Spleen (tissue), 11 donors: ENCODE data around the gene ACTN2. TPM values are rescaled to one million over a fixed set of nuclear protein-coding genes. Genes with fewer than 3 reads are reported as not detected.

ENCODE experiments used
- DNase-seq: peaks from one replicate; pipeline ENCODE4 v3.0.0-alpha.2; 2020
- H3K27ac ChIP-seq, 8 donors: fragments of 200-600 bp; sonication (generic) in 7 of 8; 1 replicate in 4 of 8; 2 replicates in 4 of 8; pipeline versions ENCODE4 v1.5.0 to v1.8.0; 2016 to 2021; ENCODE audit warnings: inconsistent platforms in 4 of 8, mild to moderate bottlenecking in 4 of 8, moderate library complexity in 1 of 8
- H3K27me3 ChIP-seq, 7 donors: fragments of 200-600 bp; sonication (generic) in 6 of 7; replicated peaks in 1 of 7; 1 replicate in 4 of 7; 2 replicates in 3 of 7; pipeline versions ENCODE4 v1.5.0 to v1.8.0; 2016 to 2021; ENCODE audit warnings: inconsistent platforms in 3 of 7, mild to moderate bottlenecking in 1 of 7
- H3K36me3 ChIP-seq, 6 donors: fragments of 200-600 bp; sonication (generic) in 5 of 6; 1 replicate in 4 of 6; 2 replicates in 2 of 6; pipeline versions ENCODE4 v1.5.0 to v1.8.0; 2016 to 2021; ENCODE audit warnings: inconsistent platforms in 2 of 6
- H3K4me1 ChIP-seq, 6 donors: fragments of 200-600 bp; sonication (generic) in 5 of 6; 1 replicate in 3 of 6; 2 replicates in 3 of 6; pipeline versions ENCODE4 v1.5.0 to v1.8.0; 2016 to 2021; ENCODE audit warnings: inconsistent platforms in 3 of 6
- H3K4me3 ChIP-seq, 8 donors: fragments of 200-600 bp; sonication (generic) in 7 of 8; 1 replicate in 4 of 8; 2 replicates in 4 of 8; pipeline versions ENCODE4 v1.5.0 to v1.8.0; 2016 to 2021; ENCODE audit warnings: inconsistent platforms in 4 of 8, mild to moderate bottlenecking in 4 of 8, moderate library complexity in 2 of 8
- H3K9me3 ChIP-seq, 8 donors: fragments of 200-600 bp; sonication (generic) in 7 of 8; 1 replicate in 4 of 8; 2 replicates in 4 of 8; pipeline versions ENCODE4 v1.5.0 to v1.8.0; 2016 to 2021; ENCODE audit warnings: inconsistent platforms in 4 of 8
- CTCF ChIP-seq, 11 experiments: fragments of 200-600 bp in 7 of 11; fragments of 450-650 bp in 4 of 11; sonication (generic) in 4 of 11; IDR thresholded peaks in 8 of 11; conservative IDR thresholded peaks in 3 of 11; 1 replicate in 7 of 11; 2 replicates in 4 of 11; pipeline versions ENCODE4 v1.4.0 to v1.8.0; 2016 to 2021; ENCODE audit warnings: antibody characterized with exemption in 11 of 11, inconsistent platforms in 4 of 11, mild to moderate bottlenecking in 1 of 11
- POLR2A ChIP-seq, 3 donors: fragments of 450-650 bp; IDR thresholded peaks; one replicate each; pipeline ENCODE4 v1.5.1; 2017; ENCODE audit warnings: antibody characterized with exemption in 3 of 3, mild to moderate bottlenecking in 1 of 3
- POLR2AphosphoS5 ChIP-seq, 3 donors: sonication (generic); formaldehyde crosslinking; IDR thresholded peaks; one replicate each; pipeline ENCODE4 v1.5.1; 2017; ENCODE audit warnings: antibody characterized with exemption in 3 of 3
- WGBS, 5 donors: extraction: QIAGEN DNeasy Blood & Tissue Kit in 3 of 5; methylation state at CpG; one replicate each; pipeline versions ENCODE4 v1.1.5 to v1.1.7; 2013 to 2018; 5-methylcytosine and 5-hydroxymethylcytosine counted together
- intact Hi-C: fragments of 100-400 bp; cut with DNase I; formaldehyde crosslinking; loops from one replicate; pipeline ENCODE4 v1.15.0; 2023; ENCODE audit warnings: low total_unique reads
- polyA plus RNA-seq, 3 donors: library from polyadenylated mRNA; stranded (reverse); fragments of 200-250 nt; gene quantifications; one replicate each; pipeline ENCODE4 v1.2.1, GENCODE V29; 2013
- total RNA-seq, 7 donors: library from RNA; depleted of rRNA in 3 of 7; stranded (reverse); fragments of >200 nt in 3 of 7; fragmentation: NEBNext Ultra II Directional in 4 of 7; extraction: Animal tissue kit (Norgen Biotek cat#: 25700) in 4 of 7; gene quantifications; one replicate each; pipeline versions ENCODE4 v1.1.0 to v1.2.1, GENCODE V29; 2016 to 2021
- donor health status: healthy with polysubstance abuse.
- donor health status: DM: no; HTN: no; CAD: no; lungs with moderate emphysema.
- donor health status: DM: no; HTN: no; CAD: no.
- donor health status: Bipolar disorder and iron deficiency.
- donor health status: healthy.
- donor health status: DM: no; HTN: no; CAD: no.
- donor health status: DM: yes; HTN: yes; CAD: no.

Gene ACTN2
- total and polyA plus RNA-seq, 10 donors, result 0.19 to 1.5 (median 0.64) TPM; not detected in 4

- Histone ChIP-seq H3K27ac (no peak overlapping the region), H3K36me3 (no peaks in the 10 kb centered on the region), H3K27me3 (peaks cover 0 to 15% (median 0%) of the 10 kb centered on the region in 7 donors), H3K9me3 (no peaks in the 10 kb centered on the region), H3K4me1 (no peaks in the 10 kb centered on the region), H3K4me3 (no peak overlapping the region)
- intact Hi-C loops, result loop anchor here (10.0 kb wide), 1 partner anchor 114 kb away; no protein-coding TSS in a partner anchor
- TF ChIP-seq POLR2AphosphoS5 (IDR thresholded peaks at IDR 0.05) (no peak), CTCF (IDR thresholded peaks at IDR 0.05 in 8 of 11, conservative IDR thresholded peaks at IDR 0.05 in 3 of 11) (no peak), POLR2A (IDR thresholded peaks at IDR 0.05) (no peak)
- no peak for DNase-seq
- WGBS, 5 donors, result 24 to 43% (median 35%) methylated on average over 3 of the region's 3 CpGs
These were observed 64.6 kb downstream of the ACTN2 start for GRCh38 chr1:236750928-236751327.

- Histone ChIP-seq H3K27me3 (peaks cover 0 to 15% (median 0%) of the 10 kb centered on the region in 7 donors), H3K36me3 (no peaks in the 10 kb centered on the region), H3K27ac (no peak overlapping the region), H3K4me3 (no peak overlapping the region), H3K9me3 (no peaks in the 10 kb centered on the region), H3K4me1 (no peaks in the 10 kb centered on the region)
- 83 to 85% (median 83%) methylated on average over 16 of the region's 16 CpGs for WGBS, 5 donors
- TF ChIP-seq CTCF (IDR thresholded peaks at IDR 0.05 in 8 of 11, conservative IDR thresholded peaks at IDR 0.05 in 3 of 11) (no peak), POLR2A (IDR thresholded peaks at IDR 0.05) (no peak), POLR2AphosphoS5 (IDR thresholded peaks at IDR 0.05) (no peak)
- DNase-seq, result no peak
- intact Hi-C loops, result loop anchor here (10.0 kb wide), 1 partner anchor 113 kb away; no protein-coding TSS in a partner anchor
These were observed 65.1 kb downstream of the ACTN2 start for GRCh38 chr1:236751385-236751784.

DNA sequence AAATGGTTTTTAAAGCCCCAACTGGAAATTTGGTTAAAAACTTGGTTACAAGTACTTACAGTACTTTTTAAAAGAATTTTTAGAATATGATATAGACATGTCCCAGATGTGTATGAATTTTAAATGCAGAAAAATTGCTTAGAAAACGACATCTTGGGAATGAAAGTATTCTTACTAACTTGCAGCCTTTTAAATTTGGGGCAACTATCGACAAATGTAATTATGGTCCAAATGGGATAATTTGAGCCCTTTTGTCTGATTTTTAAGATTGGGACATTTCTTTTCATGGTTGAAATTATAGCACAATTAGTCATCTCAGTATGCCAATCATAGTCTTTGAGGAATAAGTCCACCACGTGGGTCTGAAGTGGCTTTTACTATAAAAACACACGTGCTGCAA, 65.6 kb downstream of the ACTN2 start:
- TF ChIP-seq POLR2AphosphoS5 (IDR thresholded peaks at IDR 0.05), result no peak
- no peak for TF ChIP-seq CTCF (IDR thresholded peaks at IDR 0.05 in 8 of 11, conservative IDR thresholded peaks at IDR 0.05 in 3 of 11)
- TF ChIP-seq POLR2A (IDR thresholded peaks at IDR 0.05), result no peak
- WGBS, 5 donors, result 67 to 76% (median 70%) methylated on average over 4 of the region's 4 CpGs
- intact Hi-C loops, result loop anchor here (10.0 kb wide), 1 partner anchor 113 kb away; no protein-coding TSS in a partner anchor

DNA sequence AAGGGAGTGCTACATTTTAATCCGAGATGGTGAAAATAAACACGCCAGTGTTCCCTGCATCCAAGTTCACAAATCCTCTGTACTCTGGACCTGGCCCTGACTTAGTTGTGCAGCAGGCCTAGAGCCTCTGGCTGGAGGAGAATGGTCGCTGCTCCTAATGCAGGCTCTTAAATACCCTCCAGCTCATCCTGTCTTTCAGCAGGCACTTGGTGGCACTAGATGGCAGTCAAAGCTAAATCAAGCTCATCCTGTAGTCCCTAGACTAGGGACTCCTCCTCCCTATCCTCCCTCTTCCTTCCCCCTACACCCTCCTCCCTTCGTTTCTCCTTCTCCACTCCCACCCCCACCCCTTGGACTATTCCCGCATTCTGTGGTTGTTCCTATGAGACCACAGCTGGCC, 67.2 kb downstream of the ACTN2 start:
- Histone ChIP-seq H3K27ac (no peak overlapping the region), H3K4me1 (no peaks in the 10 kb centered on the region), H3K27me3 (peaks cover 0 to 15% (median 0%) of the 10 kb centered on the region in 7 donors), H3K9me3 (no peaks in the 10 kb centered on the region), H3K4me3 (no peak overlapping the region), H3K36me3 (no peaks in the 10 kb centered on the region)
- TF ChIP-seq POLR2AphosphoS5 (IDR thresholded peaks at IDR 0.05) (no peak), CTCF (IDR thresholded peaks at IDR 0.05 in 8 of 11, conservative IDR thresholded peaks at IDR 0.05 in 3 of 11) (peak in 1 of 11 experiments; percentile 11)
- DNase-seq, result no peak
- 59 to 72% (median 66%) methylated on average over 5 of the region's 5 CpGs for WGBS, 5 donors
- intact Hi-C loops, result loop anchor here (10.0 kb wide), 1 partner anchor 111 kb away; no protein-coding TSS in a partner anchor

More for the DNA sequence above, 65.6 kb downstream of the ACTN2 start:
- H3K36me3 ChIP-seq, result no peaks in the 10 kb centered on the region
- H3K4me3 ChIP-seq, result no peak overlapping the region
- DNase-seq, result no peak
- no peaks in the 10 kb centered on the region for H3K4me1 ChIP-seq
- H3K9me3 ChIP-seq, result no peaks in the 10 kb centered on the region
- H3K27ac ChIP-seq, result no peak overlapping the region
- H3K27me3 ChIP-seq, result peaks cover 0 to 15% (median 0%) of the 10 kb centered on the region in 7 donors
